Measurements from ENCODE around the gene KDM4B. TPM values are rescaled to one million over a fixed set of nuclear protein-coding genes. Genes with fewer than 3 reads are reported as not detected.

The KDM4B gene
- total RNA-seq, 4 donors from 2014 or later, result 29.2 to 43.8 (median 38.7) TPM

DNA sequence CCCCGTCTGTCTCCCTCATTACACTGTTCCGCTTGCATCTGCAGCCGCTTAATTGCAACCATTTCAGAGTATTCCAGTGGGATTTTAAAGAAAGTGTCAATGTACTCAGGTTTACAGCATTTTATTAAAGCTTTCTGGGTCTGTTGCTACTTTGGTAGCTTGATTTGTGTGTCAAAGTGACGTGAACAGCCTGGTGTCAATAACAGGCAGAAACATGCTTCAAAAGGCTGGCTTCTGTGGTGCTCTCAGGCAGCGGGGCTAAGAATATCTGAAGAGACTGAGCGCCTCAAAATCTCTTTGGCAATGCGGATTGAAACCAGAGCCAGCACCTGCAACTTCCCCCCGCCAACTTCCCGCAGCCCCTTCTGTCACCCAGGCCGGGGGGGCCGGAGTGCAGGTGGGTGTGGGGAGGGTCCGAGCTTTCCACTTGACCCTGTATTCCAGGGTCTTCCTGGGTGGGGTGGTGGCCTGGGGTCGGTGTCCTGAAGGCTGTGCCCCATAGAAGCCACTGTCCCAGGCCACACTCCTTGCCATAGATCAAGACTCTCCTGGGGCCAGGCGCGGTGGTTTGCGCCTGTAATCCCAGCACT, 81.2 kb downstream of the KDM4B start:
- Histone ChIP-seq H3K27me3 (no peaks in the 10 kb centered on the region), H3K9me3 (no peaks in the 10 kb centered on the region), H3K27ac (no peak overlapping the region), H3K36me3 (peaks cover 0 to 84% of the 10 kb centered on the region in 2 donors), H3K4me1 (peaks cover 0 to 38% (median 20%) of the 10 kb centered on the region in 3 donors), H3K4me3 (no peak overlapping the region)
- TF ChIP-seq POLR2A (IDR thresholded peaks at IDR 0.05) (no peak), EP300 (IDR thresholded peaks at IDR 0.05) (no peak), POLR2AphosphoS5 (IDR thresholded peaks at IDR 0.05) (no peak)
- TF ChIP-seq, protein P1, sequence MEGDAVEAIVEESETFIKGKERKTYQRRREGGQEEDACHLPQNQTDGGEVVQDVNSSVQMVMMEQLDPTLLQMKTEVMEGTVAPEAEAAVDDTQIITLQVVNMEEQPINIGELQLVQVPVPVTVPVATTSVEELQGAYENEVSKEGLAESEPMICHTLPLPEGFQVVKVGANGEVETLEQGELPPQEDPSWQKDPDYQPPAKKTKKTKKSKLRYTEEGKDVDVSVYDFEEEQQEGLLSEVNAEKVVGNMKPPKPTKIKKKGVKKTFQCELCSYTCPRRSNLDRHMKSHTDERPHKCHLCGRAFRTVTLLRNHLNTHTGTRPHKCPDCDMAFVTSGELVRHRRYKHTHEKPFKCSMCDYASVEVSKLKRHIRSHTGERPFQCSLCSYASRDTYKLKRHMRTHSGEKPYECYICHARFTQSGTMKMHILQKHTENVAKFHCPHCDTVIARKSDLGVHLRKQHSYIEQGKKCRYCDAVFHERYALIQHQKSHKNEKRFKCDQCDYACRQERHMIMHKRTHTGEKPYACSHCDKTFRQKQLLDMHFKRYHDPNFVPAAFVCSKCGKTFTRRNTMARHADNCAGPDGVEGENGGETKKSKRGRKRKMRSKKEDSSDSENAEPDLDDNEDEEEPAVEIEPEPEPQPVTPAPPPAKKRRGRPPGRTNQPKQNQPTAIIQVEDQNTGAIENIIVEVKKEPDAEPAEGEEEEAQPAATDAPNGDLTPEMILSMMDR (IDR thresholded peaks at IDR 0.05), result no peak
- no peak for ATAC-seq
- WGBS, 2 donors (ENCODE audit: low coverage in 1 of 2), result 96% methylated on average over 5 of the region's 16 CpGs; no CpG with 5 or more reads in 1 of the 2 donors

DNA sequence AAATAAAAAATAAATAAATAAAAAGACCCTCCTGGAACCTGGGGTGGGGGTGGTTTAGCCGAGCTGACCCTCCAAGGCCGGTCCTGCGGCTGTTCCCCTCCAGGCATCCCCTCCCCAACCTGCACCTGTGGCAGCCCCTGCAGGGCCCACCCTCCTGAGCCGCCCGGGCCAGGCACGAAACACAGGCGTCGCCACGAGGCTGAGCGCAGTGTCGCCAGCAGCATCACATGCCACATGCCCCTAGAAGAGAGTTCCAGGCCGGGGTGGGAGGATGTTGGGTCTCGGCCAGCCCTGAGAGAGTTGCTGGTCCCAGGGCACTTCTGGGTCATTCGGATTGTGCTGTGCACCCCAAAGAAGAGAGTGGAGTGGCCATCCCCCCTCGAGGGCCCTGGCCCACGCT, 82.0 kb downstream of the KDM4B start:
- no peaks in the 10 kb centered on the region for H3K27me3 ChIP-seq
- peaks cover 0 to 37% (median 20%) of the 10 kb centered on the region in 3 donors for H3K4me1 ChIP-seq
- H3K27ac ChIP-seq, result no peak overlapping the region
- WGBS, 2 donors (ENCODE audit: low coverage in 1 of 2), result 93% methylated on average over 3 of the region's 16 CpGs; no CpG with 5 or more reads in 1 of the 2 donors
- H3K36me3 ChIP-seq, result peaks cover 0 to 89% of the 10 kb centered on the region in 2 donors
- no peak overlapping the region for H3K4me3 ChIP-seq
- TF ChIP-seq, protein P1 (IDR thresholded peaks at IDR 0.05), result no peak
- no peak for TF ChIP-seq POLR2AphosphoS5 (IDR thresholded peaks at IDR 0.05)
- no peak for TF ChIP-seq EP300 (IDR thresholded peaks at IDR 0.05)
- no peak for TF ChIP-seq POLR2A (IDR thresholded peaks at IDR 0.05)
- no peaks in the 10 kb centered on the region for H3K9me3 ChIP-seq
- no peak for ATAC-seq

DNA sequence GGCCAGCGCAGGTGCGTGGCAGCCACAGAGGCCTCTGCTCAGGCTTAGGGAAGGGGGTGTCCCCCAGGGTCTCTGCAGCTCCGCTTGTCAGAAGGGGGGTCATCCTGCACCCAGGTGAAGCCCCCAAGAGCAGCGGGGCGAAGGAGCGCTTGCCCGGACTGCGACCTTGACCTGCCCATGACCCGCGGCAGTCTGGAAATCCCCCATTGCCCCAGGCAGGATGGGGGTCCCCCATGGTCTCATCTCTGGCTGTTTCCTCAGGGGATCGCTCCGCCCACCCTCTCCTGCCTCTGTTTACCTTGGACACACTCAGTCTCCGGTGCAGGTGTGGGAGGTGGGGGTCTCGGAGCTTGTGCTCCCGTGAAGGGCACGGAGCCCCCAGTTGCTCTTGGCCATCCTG, 82.7 kb downstream of the KDM4B start:
- Histone ChIP-seq H3K4me3 (no peak overlapping the region), H3K27me3 (no peaks in the 10 kb centered on the region), H3K4me1 (peaks cover 0 to 29% (median 20%) of the 10 kb centered on the region in 3 donors), H3K36me3 (peaks cover 0 to 87% of the 10 kb centered on the region in 2 donors), H3K9me3 (no peaks in the 10 kb centered on the region), H3K27ac (no peak overlapping the region)
- ATAC-seq, result no peak
- WGBS, 2 donors (ENCODE audit: low coverage in 1 of 2), result no CpG with 5 or more reads among the region's 16 CpGs
- TF ChIP-seq POLR2A (IDR thresholded peaks at IDR 0.05), result no peak
- TF ChIP-seq, protein P1 (IDR thresholded peaks at IDR 0.05), result no peak
- TF ChIP-seq EP300 (IDR thresholded peaks at IDR 0.05), result no peak
- no peak for TF ChIP-seq POLR2AphosphoS5 (IDR thresholded peaks at IDR 0.05)

DNA sequence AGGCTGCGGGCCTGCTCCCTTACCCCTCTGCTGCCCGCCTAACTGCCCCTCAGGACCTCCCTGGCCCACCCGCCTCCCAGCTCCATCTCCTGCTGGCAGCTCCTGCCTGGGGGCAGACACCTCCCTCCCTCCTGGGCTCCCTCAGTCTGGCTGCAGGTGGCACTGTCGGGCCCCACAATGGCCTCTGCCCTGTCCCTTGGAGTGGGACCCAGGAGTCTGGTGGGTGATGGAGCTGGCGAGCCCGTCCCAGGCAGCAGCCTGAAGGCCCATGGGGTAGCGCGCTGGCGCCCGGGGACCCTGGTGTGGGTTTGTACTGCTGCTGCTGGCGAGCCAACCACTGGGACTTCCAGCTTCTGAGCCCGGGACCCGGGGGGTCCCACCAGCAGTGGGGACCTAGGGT, 83.6 kb downstream of the KDM4B start:
- H3K9me3 ChIP-seq, result no peaks in the 10 kb centered on the region
- no peak overlapping the region for H3K27ac ChIP-seq
- TF ChIP-seq EP300 (IDR thresholded peaks at IDR 0.05), result no peak
- no peak for TF ChIP-seq POLR2AphosphoS5 (IDR thresholded peaks at IDR 0.05)
- WGBS, 2 donors (ENCODE audit: low coverage in 1 of 2), result no CpG with 5 or more reads among the region's 13 CpGs
- no peak overlapping the region for H3K4me3 ChIP-seq
- peaks cover 0 to 87% of the 10 kb centered on the region in 2 donors for H3K36me3 ChIP-seq
- no peak for ATAC-seq
- H3K27me3 ChIP-seq, result no peaks in the 10 kb centered on the region
- H3K4me1 ChIP-seq, result peaks cover 0 to 22% (median 20%) of the 10 kb centered on the region in 3 donors

DNA sequence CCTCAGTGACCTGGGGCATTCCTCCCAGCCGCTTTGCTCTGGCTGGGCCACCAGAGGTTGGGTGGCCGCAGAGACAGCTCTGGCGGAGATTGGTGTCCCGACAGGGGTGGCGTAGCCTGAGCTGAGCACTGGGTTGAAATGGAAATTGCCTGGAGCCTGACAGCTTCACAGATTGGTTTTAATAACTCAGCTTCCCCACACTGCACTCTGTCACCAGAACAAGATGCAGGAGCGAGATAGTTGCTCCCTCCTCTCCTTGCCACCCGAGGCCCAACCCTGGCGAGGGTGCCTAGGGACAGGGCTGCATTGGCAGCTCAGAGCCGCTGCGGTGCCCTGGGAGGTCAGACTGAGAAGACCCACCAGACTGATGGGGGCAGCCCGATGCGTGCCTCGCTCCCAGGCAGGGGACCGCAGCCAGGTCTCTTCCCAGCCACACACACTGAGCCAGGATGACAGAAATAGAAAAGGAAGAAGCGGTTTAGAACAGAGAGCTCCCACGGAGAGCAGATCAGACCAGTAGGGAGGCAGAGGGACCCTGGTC, 84.1 kb downstream of the KDM4B start:
- no peaks in the 10 kb centered on the region for H3K27me3 ChIP-seq
- no peaks in the 10 kb centered on the region for H3K9me3 ChIP-seq
- no peak overlapping the region for H3K4me3 ChIP-seq
- TF ChIP-seq POLR2AphosphoS5 (IDR thresholded peaks at IDR 0.05) (no peak), EP300 (IDR thresholded peaks at IDR 0.05) (no peak), POLR2A (IDR thresholded peaks at IDR 0.05) (no peak)
- TF ChIP-seq, protein P1 (IDR thresholded peaks at IDR 0.05), result no peak
- H3K27ac ChIP-seq, result no peak overlapping the region
- peaks cover 0 to 87% of the 10 kb centered on the region in 2 donors for H3K36me3 ChIP-seq
- H3K4me1 ChIP-seq, result peaks cover 0 to 20% (median 17%) of the 10 kb centered on the region in 3 donors
- no peak for ATAC-seq
- WGBS, 2 donors (ENCODE audit: low coverage in 1 of 2), result 82% methylated on average over 2 of the region's 16 CpGs; no CpG with 5 or more reads in 1 of the 2 donors

Data from gastroesophageal sphincter (tissue), 4 donors.